Hematopoietic multipotent progenitor cell treated with erythropoietin and hydrocortisone succinate and interleukin-3 and kit ligand, for 15 days (in vitro differentiated cells): ENCODE data around the gene RIMS1.

Experiments used
- DNase-seq: peaks from one replicate; pipeline ENCODE4 v3.0.0-alpha.2; 2015; ENCODE audit warnings: low spot score

The RIMS1 gene

GRCh38 chr6:72084992-72085569 is 198.7 kb downstream of the RIMS1 start:
- DNase-seq, result peak; percentile 4

- DNase-seq, result no peak
These were observed 208.2 kb downstream of the RIMS1 start for GRCh38 chr6:72094506-72094905.

- DNase-seq, result no peak
These were observed 216.2 kb downstream of the RIMS1 start for GRCh38 chr6:72102561-72102960.

GRCh38 chr6:72111611-72112010 is 225.3 kb downstream of the RIMS1 start:
- DNase-seq, result no peak

GRCh38 chr6:72130327-72130726 is 244.0 kb downstream of the RIMS1 start:
- DNase-seq, result no peak

GRCh38 chr6:72132427-72132826 is 246.1 kb downstream of the RIMS1 start:
- no peak for DNase-seq

- DNase-seq, result no peak
These were observed 246.5 kb downstream of the RIMS1 start for GRCh38 chr6:72132851-72133250.

GRCh38 chr6:72133324-72133723 is 247.0 kb downstream of the RIMS1 start:
- no peak for DNase-seq

GRCh38 chr6:72140795-72141194 is 254.4 kb downstream of the RIMS1 start:
- no peak for DNase-seq

GRCh38 chr6:72149715-72150114 is 263.4 kb downstream of the RIMS1 start:
- DNase-seq, result no peak

- no peak for DNase-seq
These were observed 265.4 kb downstream of the RIMS1 start for GRCh38 chr6:72151742-72152141.

- no peak for DNase-seq
These were observed 289.6 kb downstream of the RIMS1 start for GRCh38 chr6:72175916-72176315.

GRCh38 chr6:72182337-72183246 is 296.2 kb downstream of the RIMS1 start:
- no peak for DNase-seq

GRCh38 chr6:72203983-72204382 is 317.6 kb downstream of the RIMS1 start:
- DNase-seq, result no peak

- DNase-seq, result no peak
These were observed 319.1 kb downstream of the RIMS1 start for GRCh38 chr6:72205500-72205899.

GRCh38 chr6:72206606-72207005 is 320.3 kb downstream of the RIMS1 start:
- no peak for DNase-seq

- no peak for DNase-seq
These were observed 326.3 kb downstream of the RIMS1 start for GRCh38 chr6:72212686-72213085.

- DNase-seq, result no peak
These were observed 327.3 kb downstream of the RIMS1 start for GRCh38 chr6:72213654-72214053.

- DNase-seq, result no peak
These were observed 330.1 kb downstream of the RIMS1 start for GRCh38 chr6:72216222-72217068.

GRCh38 chr6:72217626-72218025 is 331.3 kb downstream of the RIMS1 start:
- no peak for DNase-seq

GRCh38 chr6:72218125-72218524 is 331.8 kb downstream of the RIMS1 start:
- no peak for DNase-seq

- DNase-seq, result no peak
These were observed 333.2 kb downstream of the RIMS1 start for GRCh38 chr6:72219536-72219935.

GRCh38 chr6:72238021-72238420 is 351.7 kb downstream of the RIMS1 start:
- DNase-seq, result no peak
